Progenitor cell of endocrine pancreas (in vitro differentiated cells): ENCODE results near the gene BTN3A1. TPM values are rescaled to one million over a fixed set of nuclear protein-coding genes. Genes with fewer than 3 reads are reported as not detected.

ENCODE experiments used
- DNase-seq: peaks from one replicate; pipeline ENCODE4 v3.0.0; 2021; ENCODE audit warnings: low spot score; ENCODE audit not compliant: unreplicated experiment
- H3K27ac Mint-ChIP-seq: 2 replicates; pipeline ENCODE4 v1.8.0; 2021; ENCODE audit warnings: mild to moderate bottlenecking, moderate library complexity, mixed read lengths
- H3K27me3 Mint-ChIP-seq: 2 replicates; pipeline ENCODE4 v1.8.0; 2021; ENCODE audit warnings: mixed read lengths
- H3K36me3 Mint-ChIP-seq: 2 replicates; pipeline ENCODE4 v1.8.0; 2022; ENCODE audit warnings: mixed read lengths; ENCODE audit not compliant: insufficient read depth
- H3K4me1 Mint-ChIP-seq: 2 replicates; pipeline ENCODE4 v1.8.0; 2021; ENCODE audit warnings: low read depth, mixed read lengths
- H3K4me3 Mint-ChIP-seq: 2 replicates; pipeline ENCODE4 v1.8.0; 2021; ENCODE audit warnings: low read depth, mild to moderate bottlenecking, moderate library complexity, mixed read lengths
- H3K9me3 Mint-ChIP-seq: 2 replicates; pipeline ENCODE4 v1.8.0; 2021; ENCODE audit warnings: low read depth, mixed read lengths
- CTCF ChIP-seq: fragments of 200-600 bp; sonication (generic); IDR thresholded peaks from one replicate; pipeline ENCODE4 v1.5.0; 2021; ENCODE audit warnings: antibody characterized with exemption, mild to moderate bottlenecking; ENCODE audit not compliant: unreplicated experiment
- total RNA-seq: library from RNA; stranded (reverse); gene quantifications from 2 replicates; pipeline ENCODE4 v1.2.1, GENCODE V29; 2021

The BTN3A1 gene
- total RNA-seq, 1 donor from 2014 or later: 9.6 TPM

GRCh38 chr6:26388014-26388413, 14.1 kb upstream of the BTN3A1 start:
- no peak overlapping the region for H3K4me3 Mint-ChIP-seq
- H3K4me1 Mint-ChIP-seq: peaks cover 8% of the 10 kb centered on the region
- TF ChIP-seq CTCF: no peak
- no peak overlapping the region for H3K27ac Mint-ChIP-seq
- no peaks in the 10 kb centered on the region for H3K27me3 Mint-ChIP-seq
- no peaks in the 10 kb centered on the region for H3K9me3 Mint-ChIP-seq
- peaks cover 21% of the 10 kb centered on the region for H3K36me3 Mint-ChIP-seq
- no peak for DNase-seq

GRCh38 chr6:26388441-26388840, 13.6 kb upstream of the BTN3A1 start:
- Mint-ChIP-seq H3K36me3 (peaks cover 25% of the 10 kb centered on the region), H3K4me1 (peaks cover 7% of the 10 kb centered on the region), H3K9me3 (no peaks in the 10 kb centered on the region), H3K27ac (no peak overlapping the region), H3K4me3 (no peak overlapping the region), H3K27me3 (no peaks in the 10 kb centered on the region)
- TF ChIP-seq CTCF: no peak
- DNase-seq: no peak

GRCh38 chr6:26389349-26389894, 12.7 kb upstream of the BTN3A1 start:
- Mint-ChIP-seq H3K4me1 (peaks cover 4% of the 10 kb centered on the region), H3K4me3 (no peak overlapping the region), H3K36me3 (peaks cover 25% of the 10 kb centered on the region), H3K27ac (no peak overlapping the region), H3K27me3 (no peaks in the 10 kb centered on the region), H3K9me3 (no peaks in the 10 kb centered on the region)
- no peak for DNase-seq
- no peak for TF ChIP-seq CTCF

- Mint-ChIP-seq H3K9me3 (no peaks in the 10 kb centered on the region), H3K36me3 (peaks cover 23% of the 10 kb centered on the region), H3K27ac (no peak overlapping the region), H3K4me3 (no peak overlapping the region), H3K4me1 (peaks cover 8% of the 10 kb centered on the region), H3K27me3 (no peaks in the 10 kb centered on the region)
- no peak for TF ChIP-seq CTCF
- no peak for DNase-seq
Measured at GRCh38 chr6:26390531-26390930, 11.5 kb upstream of the BTN3A1 start.

- peaks cover 13% of the 10 kb centered on the region for H3K4me1 Mint-ChIP-seq
- H3K4me3 Mint-ChIP-seq: no peak overlapping the region
- H3K36me3 Mint-ChIP-seq: peaks cover 19% of the 10 kb centered on the region
- H3K27ac Mint-ChIP-seq: no peak overlapping the region
- no peaks in the 10 kb centered on the region for H3K9me3 Mint-ChIP-seq
- TF ChIP-seq CTCF: no peak
- H3K27me3 Mint-ChIP-seq: no peaks in the 10 kb centered on the region
- no peak for DNase-seq
Measured at GRCh38 chr6:26392932-26393636, 9.0 kb upstream of the BTN3A1 start.
